ENCODE data around the gene EIF3I.

DNA sequence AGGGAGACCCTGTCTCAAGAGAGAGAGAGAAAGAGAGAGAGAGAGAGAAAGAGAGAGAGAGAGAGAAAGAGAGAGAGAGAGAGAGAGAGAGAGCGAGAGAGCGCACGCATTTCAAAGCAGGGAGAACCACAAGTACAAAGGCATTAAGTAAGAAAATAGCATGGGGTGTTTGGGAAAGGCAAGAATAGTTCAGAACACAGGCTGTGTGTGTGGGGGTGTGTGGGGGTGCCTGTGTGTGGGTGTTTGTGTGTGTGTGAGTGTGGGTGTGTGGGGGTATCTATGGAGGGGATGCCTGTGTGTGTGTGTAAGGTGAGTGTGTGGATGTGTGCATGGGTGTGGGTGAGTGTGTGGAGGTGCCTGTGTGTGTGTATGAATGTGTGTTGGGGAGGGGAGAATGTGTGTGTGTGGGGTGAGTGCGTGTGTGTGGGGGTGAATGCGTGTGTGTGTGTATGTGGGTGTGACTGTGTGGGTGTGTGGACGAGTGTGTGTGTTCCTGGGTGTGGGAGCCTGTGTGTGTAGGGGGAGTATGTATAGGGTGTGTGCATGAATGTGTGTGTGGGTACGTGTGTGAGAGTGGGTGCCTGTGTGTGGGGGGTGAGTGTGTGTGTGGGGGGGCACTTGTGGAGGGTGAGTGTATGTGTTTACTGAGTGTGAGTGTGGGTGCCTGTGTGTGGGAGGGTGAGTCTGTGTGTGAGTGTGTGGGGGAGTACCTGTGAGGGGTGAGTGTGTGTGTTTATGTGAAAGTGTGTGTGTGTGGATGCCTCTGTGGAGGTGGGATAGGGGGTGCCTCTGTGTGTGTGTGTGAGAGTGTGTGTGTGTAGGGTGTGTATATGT is 50.6 kb downstream of the EIF3I start:
- TF ChIP-seq, protein P1, sequence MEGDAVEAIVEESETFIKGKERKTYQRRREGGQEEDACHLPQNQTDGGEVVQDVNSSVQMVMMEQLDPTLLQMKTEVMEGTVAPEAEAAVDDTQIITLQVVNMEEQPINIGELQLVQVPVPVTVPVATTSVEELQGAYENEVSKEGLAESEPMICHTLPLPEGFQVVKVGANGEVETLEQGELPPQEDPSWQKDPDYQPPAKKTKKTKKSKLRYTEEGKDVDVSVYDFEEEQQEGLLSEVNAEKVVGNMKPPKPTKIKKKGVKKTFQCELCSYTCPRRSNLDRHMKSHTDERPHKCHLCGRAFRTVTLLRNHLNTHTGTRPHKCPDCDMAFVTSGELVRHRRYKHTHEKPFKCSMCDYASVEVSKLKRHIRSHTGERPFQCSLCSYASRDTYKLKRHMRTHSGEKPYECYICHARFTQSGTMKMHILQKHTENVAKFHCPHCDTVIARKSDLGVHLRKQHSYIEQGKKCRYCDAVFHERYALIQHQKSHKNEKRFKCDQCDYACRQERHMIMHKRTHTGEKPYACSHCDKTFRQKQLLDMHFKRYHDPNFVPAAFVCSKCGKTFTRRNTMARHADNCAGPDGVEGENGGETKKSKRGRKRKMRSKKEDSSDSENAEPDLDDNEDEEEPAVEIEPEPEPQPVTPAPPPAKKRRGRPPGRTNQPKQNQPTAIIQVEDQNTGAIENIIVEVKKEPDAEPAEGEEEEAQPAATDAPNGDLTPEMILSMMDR (conservative IDR thresholded peaks at IDR 0.05; ENCODE audit: low read length): no peak
- no peak for TF ChIP-seq EZH2phosphoT487 (IDR thresholded peaks at IDR 0.05; ENCODE audit: borderline replicate concordance, low read depth, low read length)
